SK-N-MC (cell line): ENCODE data around the gene PLXDC2.

ENCODE experiments used
- EZH2 ChIP-seq: fragments of 200-600 bp; sonication (generic); IDR thresholded peaks from one replicate; pipeline ENCODE4 v1.6.1; 2017; ENCODE audit warnings: antibody characterized with exemption
- POLR2AphosphoS5 ChIP-seq: IDR thresholded peaks from 2 replicates; pipeline ENCODE4 v1.6.1; 2012; ENCODE audit warnings: mild to moderate bottlenecking, low read depth, low read length, borderline replicate concordance

DNA sequence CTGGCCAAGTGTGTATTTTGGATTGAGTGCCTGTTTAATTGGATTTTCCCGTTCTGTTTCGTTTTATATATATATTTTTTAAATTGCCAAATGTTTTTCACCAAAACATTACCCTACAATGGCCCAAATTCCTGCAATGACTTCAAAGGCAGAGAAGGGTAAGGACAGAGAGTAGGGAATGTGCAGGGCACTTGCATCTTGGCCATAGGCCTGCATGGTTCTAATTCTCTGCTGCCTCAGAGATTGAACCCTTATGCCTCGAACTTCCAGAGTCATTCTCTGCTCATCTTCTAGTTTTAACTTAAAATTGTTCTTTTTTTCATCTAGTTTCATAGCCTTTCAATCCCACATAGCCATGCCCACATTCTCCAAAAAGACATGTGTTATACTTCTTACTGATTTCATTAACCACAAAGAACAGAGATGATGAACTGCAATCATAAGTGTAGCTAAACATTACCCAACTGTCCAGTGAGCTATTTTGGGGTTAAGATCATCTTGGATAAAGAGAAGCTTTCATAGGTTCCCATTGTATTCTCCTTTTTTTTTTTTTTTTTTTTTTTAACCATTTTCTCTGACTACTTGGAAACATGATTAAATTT is 177.6 kb downstream of the PLXDC2 start:
- TF ChIP-seq EZH2 (no peak), POLR2AphosphoS5 (no peak)
